HEK293 (cell line): ENCODE measurements around the gene MRPS11.

Experiments
- CTCF ChIA-PET: fragments of 350-600 bp; formaldehyde crosslinking; extraction: SDS; loops from one replicate; lab custom pipeline; 2021; ENCODE audit warnings: antibody characterized with exemption; lab: Yijun Ruan, JAX
- POLR2A ChIA-PET: fragments of 300-600 bp; formaldehyde crosslinking; extraction: SDS; loops from one replicate; lab custom pipeline; 2020; ENCODE audit warnings: antibody characterized with exemption, inconsistent platforms; lab: Yijun Ruan, JAX
- H3K27ac ChIP-seq: fragments of 200-500 bp; sonication (Bioruptor generic); 2 replicates; pipeline ENCODE4 v1.5.1; 2014; ENCODE audit warnings: low read depth, low read length, control low read depth, inconsistent platforms; ENCODE audit errors: extremely low read depth
- H3K36me3 ChIP-seq, 2 experiments: fragments of 200-500 bp in 1 of 2; sonication (Bioruptor generic) in 1 of 2; 1 replicate in 1 of 2; 2 replicates in 1 of 2; pipeline ENCODE4 v1.5.1; 2014 to 2017; ENCODE audit warnings: inconsistent platforms in 2 of 2, low read length in 2 of 2; ENCODE audit not compliant: control insufficient read depth in 2 of 2, insufficient read depth in 1 of 2
- H3K4me1 ChIP-seq: fragments of 200-500 bp; sonication (Bioruptor generic); 2 replicates; pipeline ENCODE4 v1.5.1; 2014; ENCODE audit warnings: mild to moderate bottlenecking, low read length, inconsistent platforms; ENCODE audit not compliant: control insufficient read depth, insufficient read depth
- H3K4me3 ChIP-seq: 2 replicates; pipeline ENCODE4 v1.5.1; 2011; ENCODE audit warnings: low read depth, mild to moderate bottlenecking, control low read depth, low read length, moderate library complexity
- H3K9me3 ChIP-seq: fragments of 200-500 bp; sonication (Bioruptor generic); 2 replicates; pipeline ENCODE4 v1.5.1; 2014; ENCODE audit warnings: low read depth, low read length, inconsistent platforms; ENCODE audit not compliant: control insufficient read depth, insufficient read depth
- CTCF ChIP-seq: fragments of 450-650 bp; formaldehyde crosslinking; IDR thresholded peaks from 2 replicates; pipeline ENCODE4 v1.5.1; 2016; ENCODE audit warnings: missing biosample characterization, missing genetic modification characterization
- FEZF1 ChIP-seq: fragments of 450-650 bp; formaldehyde crosslinking; IDR thresholded peaks from 2 replicates; pipeline ENCODE4 v1.5.1; 2016; ENCODE audit warnings: missing biosample characterization, missing genetic modification characterization
- GFI1B ChIP-seq: fragments of 450-650 bp; formaldehyde crosslinking; IDR thresholded peaks from 2 replicates; pipeline ENCODE4 v1.5.1; 2016; ENCODE audit warnings: missing biosample characterization, missing genetic modification characterization
- KLF1 ChIP-seq: fragments of 450-650 bp; formaldehyde crosslinking; IDR thresholded peaks from 2 replicates; pipeline ENCODE4 v1.5.1; 2016; ENCODE audit warnings: missing biosample characterization, missing genetic modification characterization
- SP2 ChIP-seq: fragments of 450-650 bp; formaldehyde crosslinking; IDR thresholded peaks from 2 replicates; pipeline ENCODE4 v1.5.1; 2016; ENCODE audit warnings: missing biosample characterization, missing genetic modification characterization
- ZBTB17 ChIP-seq: fragments of 450-650 bp; formaldehyde crosslinking; IDR thresholded peaks from 2 replicates; pipeline ENCODE4 v1.5.1; 2016; ENCODE audit warnings: missing biosample characterization, missing genetic modification characterization
- ZBTB6 ChIP-seq: fragments of 450-650 bp; formaldehyde crosslinking; IDR thresholded peaks from 2 replicates; pipeline ENCODE4 v1.5.1; 2017; ENCODE audit warnings: missing biosample characterization, missing genetic modification characterization
- ZNF155 ChIP-seq: fragments of 450-650 bp; formaldehyde crosslinking; IDR thresholded peaks from 2 replicates; pipeline ENCODE4 v1.5.1; 2016; ENCODE audit warnings: missing biosample characterization, missing genetic modification characterization
- ZNF239 ChIP-seq: fragments of 450-650 bp; formaldehyde crosslinking; IDR thresholded peaks from 2 replicates; pipeline ENCODE4 v1.5.1; 2016; ENCODE audit warnings: missing biosample characterization, missing genetic modification characterization
- ZNF341 ChIP-seq: fragments of 450-650 bp; formaldehyde crosslinking; IDR thresholded peaks from 2 replicates; pipeline ENCODE4; 2016; ENCODE audit warnings: low read depth, missing biosample characterization, missing genetic modification characterization
- ZNF416 ChIP-seq: fragments of 450-650 bp; formaldehyde crosslinking; IDR thresholded peaks from 2 replicates; pipeline ENCODE4 v1.5.1; 2016; ENCODE audit warnings: missing biosample characterization, missing genetic modification characterization
- ZNF555 ChIP-seq: fragments of 450-650 bp; formaldehyde crosslinking; conservative IDR thresholded peaks from 2 replicates; pipeline ENCODE4 v1.5.1; 2017; ENCODE audit warnings: missing biosample characterization, mild to moderate bottlenecking, missing genetic modification characterization, inconsistent platforms
- ZNF560 ChIP-seq: fragments of 450-650 bp; formaldehyde crosslinking; IDR thresholded peaks from 2 replicates; pipeline ENCODE4 v1.5.1; 2017; ENCODE audit warnings: missing biosample characterization, missing genetic modification characterization, borderline replicate concordance
- ZNF561 ChIP-seq: fragments of 450-650 bp; IDR thresholded peaks from 2 replicates; pipeline ENCODE4 v1.5.1; 2018; ENCODE audit warnings: missing biosample characterization, missing genetic modification characterization, borderline replicate concordance
- ZNF768 ChIP-seq: fragments of 450-650 bp; formaldehyde crosslinking; IDR thresholded peaks from 2 replicates; pipeline ENCODE4 v1.5.1; 2018; ENCODE audit warnings: missing biosample characterization, mild to moderate bottlenecking, missing genetic modification characterization
- ZNF791 ChIP-seq: fragments of 450-650 bp; formaldehyde crosslinking; IDR thresholded peaks from 2 replicates; pipeline ENCODE4 v1.5.1; 2016; ENCODE audit warnings: missing biosample characterization, missing genetic modification characterization
- TF ChIP-seq, protein P1 (sequence below): fragments of 450-650 bp; formaldehyde crosslinking; IDR thresholded peaks from 2 replicates; pipeline ENCODE4 v1.5.1; 2016; ENCODE audit warnings: missing biosample characterization, missing genetic modification characterization, borderline replicate concordance

MRPS11 gene

GRCh38 chr15:88450125-88450798 lies 17.2 kb upstream of the MRPS11 start (continued):
- TF ChIP-seq, protein P1, sequence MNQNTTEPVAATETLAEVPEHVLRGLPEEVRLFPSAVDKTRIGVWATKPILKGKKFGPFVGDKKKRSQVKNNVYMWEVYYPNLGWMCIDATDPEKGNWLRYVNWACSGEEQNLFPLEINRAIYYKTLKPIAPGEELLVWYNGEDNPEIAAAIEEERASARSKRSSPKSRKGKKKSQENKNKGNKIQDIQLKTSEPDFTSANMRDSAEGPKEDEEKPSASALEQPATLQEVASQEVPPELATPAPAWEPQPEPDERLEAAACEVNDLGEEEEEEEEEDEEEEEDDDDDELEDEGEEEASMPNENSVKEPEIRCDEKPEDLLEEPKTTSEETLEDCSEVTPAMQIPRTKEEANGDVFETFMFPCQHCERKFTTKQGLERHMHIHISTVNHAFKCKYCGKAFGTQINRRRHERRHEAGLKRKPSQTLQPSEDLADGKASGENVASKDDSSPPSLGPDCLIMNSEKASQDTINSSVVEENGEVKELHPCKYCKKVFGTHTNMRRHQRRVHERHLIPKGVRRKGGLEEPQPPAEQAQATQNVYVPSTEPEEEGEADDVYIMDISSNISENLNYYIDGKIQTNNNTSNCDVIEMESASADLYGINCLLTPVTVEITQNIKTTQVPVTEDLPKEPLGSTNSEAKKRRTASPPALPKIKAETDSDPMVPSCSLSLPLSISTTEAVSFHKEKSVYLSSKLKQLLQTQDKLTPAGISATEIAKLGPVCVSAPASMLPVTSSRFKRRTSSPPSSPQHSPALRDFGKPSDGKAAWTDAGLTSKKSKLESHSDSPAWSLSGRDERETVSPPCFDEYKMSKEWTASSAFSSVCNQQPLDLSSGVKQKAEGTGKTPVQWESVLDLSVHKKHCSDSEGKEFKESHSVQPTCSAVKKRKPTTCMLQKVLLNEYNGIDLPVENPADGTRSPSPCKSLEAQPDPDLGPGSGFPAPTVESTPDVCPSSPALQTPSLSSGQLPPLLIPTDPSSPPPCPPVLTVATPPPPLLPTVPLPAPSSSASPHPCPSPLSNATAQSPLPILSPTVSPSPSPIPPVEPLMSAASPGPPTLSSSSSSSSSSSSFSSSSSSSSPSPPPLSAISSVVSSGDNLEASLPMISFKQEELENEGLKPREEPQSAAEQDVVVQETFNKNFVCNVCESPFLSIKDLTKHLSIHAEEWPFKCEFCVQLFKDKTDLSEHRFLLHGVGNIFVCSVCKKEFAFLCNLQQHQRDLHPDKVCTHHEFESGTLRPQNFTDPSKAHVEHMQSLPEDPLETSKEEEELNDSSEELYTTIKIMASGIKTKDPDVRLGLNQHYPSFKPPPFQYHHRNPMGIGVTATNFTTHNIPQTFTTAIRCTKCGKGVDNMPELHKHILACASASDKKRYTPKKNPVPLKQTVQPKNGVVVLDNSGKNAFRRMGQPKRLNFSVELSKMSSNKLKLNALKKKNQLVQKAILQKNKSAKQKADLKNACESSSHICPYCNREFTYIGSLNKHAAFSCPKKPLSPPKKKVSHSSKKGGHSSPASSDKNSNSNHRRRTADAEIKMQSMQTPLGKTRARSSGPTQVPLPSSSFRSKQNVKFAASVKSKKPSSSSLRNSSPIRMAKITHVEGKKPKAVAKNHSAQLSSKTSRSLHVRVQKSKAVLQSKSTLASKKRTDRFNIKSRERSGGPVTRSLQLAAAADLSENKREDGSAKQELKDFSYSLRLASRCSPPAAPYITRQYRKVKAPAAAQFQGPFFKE, result no peak

- TF ChIP-seq FEZF1 (tag by site-specific recombination) (no peak), ZNF561 (no peak), ZNF555 (tag by site-specific recombination) (no peak), ZNF341 (tag by site-specific recombination) (no peak), ZNF416 (no peak), ZNF791 (tag by site-specific recombination) (no peak), ZBTB6 (tag by site-specific recombination) (no peak)
- Histone ChIP-seq H3K27ac (no peak overlapping the region), H3K4me1 (no peaks in the 10 kb centered on the region), H3K4me3 (no peak overlapping the region), H3K9me3 (no peaks in the 10 kb centered on the region), H3K36me3 (peaks cover 5 to 21% of the 10 kb centered on the region in 2 experiments; a peak in 2 of 3 replicates)
- ChIA-PET POLR2A (interaction anchor here (0.6 kb wide), 1 partner anchor 185 kb away, joined by 5 read pairs; no protein-coding TSS in a partner anchor), CTCF (interaction anchor here (0.6 to 3.7 kb wide), 9 partner anchors 9 to 1134 kb away, joined by 3 to 27 read pairs (median 5); no protein-coding TSS in a partner anchor)
Measured at GRCh38 chr15:88453651-88454050, 13.9 kb upstream of the MRPS11 start.

DNA sequence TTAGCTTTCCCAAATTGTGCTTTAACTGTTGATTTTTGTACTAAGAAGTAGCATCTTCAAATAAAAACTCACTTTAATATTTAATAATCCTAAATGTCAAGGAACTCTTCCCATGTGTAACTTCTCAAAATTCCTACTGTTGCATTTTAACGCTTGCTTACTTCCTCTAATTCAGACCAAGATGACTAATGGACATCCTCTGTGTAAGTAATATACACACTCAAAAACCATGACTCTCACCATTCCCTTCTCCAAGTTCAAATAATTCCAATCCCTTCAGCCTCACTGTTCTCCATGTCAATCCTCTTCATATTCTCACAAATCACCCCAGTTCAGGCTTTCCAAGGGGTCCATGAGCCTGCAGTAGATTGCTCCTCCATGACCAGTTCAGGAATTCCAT lies 13.3 kb upstream of the MRPS11 start:
- H3K9me3 ChIP-seq, result no peaks in the 10 kb centered on the region
- POLR2A ChIA-PET, result interaction anchor here (0.6 to 3.7 kb wide), 2 partner anchors 13 to 185 kb away, joined by 5 to 19 read pairs; partner anchors contain the start of genes MRPL46 and MRPS11
- TF ChIP-seq ZNF555 (tag by site-specific recombination) (no peak), ZNF239 (tag by site-specific recombination) (no peak), ZNF155 (no peak), GFI1B (tag by site-specific recombination) (no peak), KLF1 (tag by site-specific recombination) (no peak), ZNF768 (no peak), CTCF (tag by site-specific recombination) (no peak), SP2 (tag by site-specific recombination) (no peak), ZBTB17 (tag by site-specific recombination) (no peak), ZNF560 (no peak)
- TF ChIP-seq, all 188 proteins: peak for 0
- Histone ChIP-seq H3K27ac (no peak overlapping the region), H3K4me3 (no peak overlapping the region), H3K36me3 (peaks cover 7 to 27% of the 10 kb centered on the region in 2 experiments; a peak in 2 of 3 replicates), H3K4me1 (no peaks in the 10 kb centered on the region)
- CTCF ChIA-PET, result interaction anchor here (0.5 to 3.7 kb wide), 23 partner anchors 9 to 1134 kb away, joined by 3 to 27 read pairs (median 5); no protein-coding TSS in a partner anchor
